GM12878 (cell line): ENCODE measurements around the gene PCSK2. TPM values are rescaled to one million over a fixed set of nuclear protein-coding genes. Genes with fewer than 3 reads are reported as not detected.

Source experiments
- ATAC-seq: fragments of 200-7000 bp; cut with Tn5 transposase; 3 replicates; pipeline ENCODE4 v1.9.1; 2020; ENCODE audit warnings: mild to moderate bottlenecking, moderate library complexity
- BruUV-seq: library from RNA; stranded (reverse); fragments of 400-500 nt; replicated peaks from 2 replicates; lab custom pipeline; 2021; lab: Mats Ljungman, UMichigan
- CTCF ChIA-PET: fragments of 300-600 bp; sonication (Branson Sonifier 250); formaldehyde crosslinking; extraction: SDS; loops from one replicate; lab custom pipeline; 2021; ENCODE audit warnings: inconsistent platforms; lab: Yijun Ruan, JAX
- POLR2A ChIA-PET: fragments of 350-600 bp; formaldehyde crosslinking; extraction: SDS; loops from one replicate; lab custom pipeline; 2021; ENCODE audit warnings: inconsistent platforms; lab: Charles Lee
- RAD21 ChIA-PET: fragments of 300-600 bp; sonication (Branson Sonifier 250); formaldehyde crosslinking; loops from one replicate; lab custom pipeline; 2023; ENCODE audit warnings: antibody characterized with exemption; ENCODE audit not compliant: unreplicated experiment; lab: Charles Lee
- SMC1A ChIA-PET: fragments of 300-600 bp; sonication (Branson Sonifier 250); formaldehyde crosslinking; loops from one replicate; lab custom pipeline; 2023; ENCODE audit not compliant: unreplicated experiment, uncharacterized antibody; lab: Charles Lee
- DNase-seq: peaks from one replicate; pipeline ENCODE4 v3.0.0-alpha.2; 2011; ENCODE audit warnings: low read depth, low spot score
- FAIRE-seq: peaks from 3 replicates; lab custom pipeline; 2011; peaks lifted over from hg19 to GRCh38; lab: Jason Lieb, UNC
- H2AFZ ChIP-seq: 2 replicates; pipeline ENCODE4 v1.6.0; 2011; ENCODE audit warnings: low read depth, low read length, control low read depth; ENCODE audit not compliant: control insufficient read depth
- H3K27ac ChIP-seq: 2 replicates; pipeline ENCODE4 v1.5.1; 2011; ENCODE audit warnings: control low read depth; ENCODE audit not compliant: control insufficient read depth, insufficient read depth
- H3K27me3 ChIP-seq, 2 experiments: replicated peaks in 1 of 2; 2 replicates each; pipeline versions ENCODE4 v1.6.0 to v1.6.1; 2011; ENCODE audit warnings: low read length in 1 of 2; ENCODE audit not compliant: control insufficient read depth in 2 of 2, insufficient read depth in 2 of 2
- H3K36me3 ChIP-seq, 2 experiments: 2 replicates each; pipeline ENCODE4 v1.5.1; 2011; ENCODE audit warnings: low read length in 1 of 2; ENCODE audit not compliant: control insufficient read depth in 2 of 2, insufficient read depth in 2 of 2
- H3K4me1 ChIP-seq: 2 replicates; pipeline ENCODE4 v1.6.1; 2011; ENCODE audit warnings: mild to moderate bottlenecking, low read length, moderate library complexity, mixed read lengths; ENCODE audit not compliant: control insufficient read depth, insufficient read depth
- H3K4me2 ChIP-seq: 2 replicates; pipeline ENCODE4 v1.6.0; 2011; ENCODE audit warnings: control low read depth; ENCODE audit not compliant: control insufficient read depth, insufficient read depth
- H3K4me3 ChIP-seq: fragments of 200-600 bp; sonication (generic); 2 replicates; pipeline ENCODE4 v1.5.1; 2016
- H3K79me2 ChIP-seq: 2 replicates; pipeline ENCODE4 v1.6.0; 2011; ENCODE audit warnings: low read length; ENCODE audit not compliant: control insufficient read depth, insufficient read depth
- H3K9ac ChIP-seq: 2 replicates; pipeline ENCODE4 v1.8.0; 2011; ENCODE audit warnings: low read length, control low read depth, mixed read lengths; ENCODE audit not compliant: control insufficient read depth, insufficient read depth
- H3K9me3 ChIP-seq: replicated peaks from 3 replicates; pipeline ENCODE4 v1.5.1; 2011; ENCODE audit warnings: mild to moderate bottlenecking, low read length; ENCODE audit not compliant: control insufficient read depth, insufficient read depth
- H4K20me1 ChIP-seq: 2 replicates; pipeline ENCODE4 v1.6.0; 2011; ENCODE audit not compliant: control insufficient read depth, insufficient read depth
- ATF2 ChIP-seq: IDR thresholded peaks from 2 replicates; pipeline ENCODE4 v1.6.1; 2012; ENCODE audit warnings: low read length, inconsistent platforms
- ATF3 ChIP-seq: IDR thresholded peaks from 2 replicates; pipeline ENCODE4 v1.6.1; 2011; ENCODE audit warnings: low read depth, mild to moderate bottlenecking, low read length, moderate library complexity, borderline replicate concordance; ENCODE audit errors: extremely low read depth
- DPF2 ChIP-seq: fragments of 450-650 bp; IDR thresholded peaks from 2 replicates; pipeline ENCODE4 v1.6.1; 2017; ENCODE audit warnings: mild to moderate bottlenecking
- FOXK2 ChIP-seq: fragments of 450-650 bp; IDR thresholded peaks from 2 replicates; pipeline ENCODE4 v1.6.1; 2017; ENCODE audit warnings: mild to moderate bottlenecking, moderate library complexity
- GABPA ChIP-seq: IDR thresholded peaks from 2 replicates; pipeline ENCODE4 v1.6.1; 2014; ENCODE audit warnings: antibody characterized with exemption, low read depth, mild to moderate bottlenecking, inconsistent platforms
- IRF3 ChIP-seq: fragments of 450-650 bp; IDR thresholded peaks from 2 replicates; pipeline ENCODE4 v1.6.1; 2014; ENCODE audit warnings: mild to moderate bottlenecking
- MLLT1 ChIP-seq: fragments of 450-650 bp; IDR thresholded peaks from 2 replicates; pipeline ENCODE4 v1.6.1; 2016; ENCODE audit warnings: mild to moderate bottlenecking
- MXI1 ChIP-seq: fragments of 150-350 bp; IDR thresholded peaks from 2 replicates; pipeline ENCODE4 v1.6.1; 2011; ENCODE audit warnings: low read depth, mild to moderate bottlenecking, inconsistent platforms, low read length, improper control_type of control experiment
- NFYA ChIP-seq: IDR thresholded peaks from 2 replicates; pipeline ENCODE4 v1.6.1; 2011; ENCODE audit warnings: low read depth, mild to moderate bottlenecking, low read length, improper control_type of control experiment, borderline replicate concordance
- NKRF ChIP-seq: fragments of 450-650 bp; conservative IDR thresholded peaks from 2 replicates; pipeline ENCODE4 v1.6.1; 2017; ENCODE audit warnings: mild to moderate bottlenecking, moderate library complexity
- RELB ChIP-seq: fragments of 450-650 bp; IDR thresholded peaks from 2 replicates; pipeline ENCODE4 v1.6.1; 2017; ENCODE audit warnings: low read depth, mild to moderate bottlenecking, moderate library complexity
- SP1 ChIP-seq: IDR thresholded peaks from one replicate; pipeline ENCODE4 v1.6.1; 2011; ENCODE audit warnings: low read depth, low read length
- SUPT20H ChIP-seq: IDR thresholded peaks from 2 replicates; pipeline ENCODE4 v1.6.1; 2011; ENCODE audit warnings: low read depth, mild to moderate bottlenecking, low read length, moderate library complexity, borderline replicate concordance; ENCODE audit not compliant: control insufficient read depth
- TCF12 ChIP-seq: IDR thresholded peaks from 2 replicates; pipeline ENCODE4 v1.6.1; 2011; ENCODE audit warnings: low read depth, mild to moderate bottlenecking, low read length
- ZNF217 ChIP-seq: fragments of 450-650 bp; IDR thresholded peaks from 2 replicates; pipeline ENCODE4 v1.6.1; 2017; ENCODE audit warnings: antibody characterized with exemption, mild to moderate bottlenecking
- ZNF622 ChIP-seq: fragments of 450-650 bp; IDR thresholded peaks from 2 replicates; pipeline ENCODE4 v1.6.1; 2017; ENCODE audit warnings: mild to moderate bottlenecking, inconsistent platforms
- WGBS: methylation state at CpG from one replicate; pipeline ENCODE4 v1.1.6; 2016; ENCODE audit warnings: low lambda C conversion rate; ENCODE audit not compliant: insufficient replicate concordance, insufficient coverage; ENCODE audit errors: missing lambda C conversion rate; 5-methylcytosine and 5-hydroxymethylcytosine counted together
- in situ Hi-C: fragments of 300-500 bp; cut with MboI; formaldehyde crosslinking; loops from 9 replicates; pipeline ENCODE4 v1.14.3; 2018; ENCODE audit warnings: mixed read lengths
- intact Hi-C: fragments of 100-400 bp; cut with micrococcal nuclease; formaldehyde crosslinking; loops from one replicate; pipeline ENCODE4 v1.14.2; 2022; ENCODE audit not compliant: unreplicated experiment
- polyA plus RNA-seq, 11 experiments: library from polyadenylated mRNA; depleted of rRNA in 4 of 11; unstranded in 6 of 11; stranded (reverse) in 5 of 11; fragments of >200 nt; fragmentation: Nextera tagmentation in 4 of 11; fragmentation: Illumina TruSeq in 1 of 11; extraction: Ambion mirVana in 4 of 11; extraction: Trizol in 1 of 11; gene quantifications; 1 replicate in 1 of 11; 2 replicates in 10 of 11; pipeline versions ENCODE4 v1.2.1 to v1.2.3, GENCODE V29; 2011 to 2016; ENCODE audit warnings: inconsistent platforms in 2 of 11, missing spikeins in 2 of 11, low read depth in 1 of 11
- total RNA-seq, 4 experiments: library from RNA; depleted of rRNA in 3 of 4; stranded (reverse); fragments of >200 nt in 3 of 4; fragmentation: Illumina TruSeq in 1 of 4; extraction: Trizol in 1 of 4; gene quantifications; 2 replicates each; pipeline versions ENCODE4 v1.2.1 to v1.2.3, GENCODE V29; 2013 to 2021

PCSK2 gene
- total and polyA plus RNA-seq, 10 of the 15 experiments (the other 5 are each of a cell fraction or from before 2014, with no cell fraction given): not detected

DNA sequence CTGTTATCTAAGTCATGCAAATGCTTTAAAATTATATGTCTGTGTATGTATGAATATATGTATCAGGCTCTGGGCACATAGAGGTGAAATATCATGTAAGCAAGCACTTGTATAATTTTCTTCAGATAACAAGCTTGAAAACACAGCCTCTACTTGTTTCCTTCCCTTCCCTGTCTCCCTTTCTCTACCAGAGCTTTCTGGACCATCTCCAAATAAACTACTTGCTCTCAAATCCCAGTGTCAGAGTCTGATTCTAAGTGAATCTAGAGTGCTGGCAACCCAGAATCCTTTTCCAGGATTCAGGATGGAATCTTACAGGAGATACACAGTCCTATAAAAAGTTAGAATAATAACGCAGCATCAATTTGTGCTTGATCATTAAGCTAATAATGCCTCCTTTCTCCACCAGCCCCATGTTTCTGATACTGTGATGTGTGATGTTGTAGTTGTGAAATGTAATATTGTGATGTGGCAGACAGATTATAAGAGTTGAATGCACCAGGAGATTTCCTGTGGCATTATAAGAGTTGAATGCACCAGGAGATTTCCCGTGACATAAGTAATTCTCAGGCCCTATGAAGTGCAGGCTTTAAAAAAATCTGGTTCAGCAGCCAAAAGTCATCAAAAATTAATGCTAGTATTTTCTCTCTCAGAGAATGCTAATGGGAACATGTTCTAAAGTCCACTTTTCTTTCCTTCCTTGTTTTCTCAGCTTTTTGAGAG lies 89.6 kb downstream of the PCSK2 start:
- Histone ChIP-seq H3K4me3 (no peak overlapping the region), H3K36me3 (no peaks in the 10 kb centered on the region), H3K9ac (no peak overlapping the region), H3K4me2 (no peak overlapping the region), H3K27ac (no peak overlapping the region), H4K20me1 (no peaks in the 10 kb centered on the region), H3K4me1 (no peaks in the 10 kb centered on the region), H2AFZ (no peak overlapping the region), H3K9me3 (no peaks in the 10 kb centered on the region), H3K79me2 (no peaks in the 10 kb centered on the region), H3K27me3 (peaks cover 0 to 3% of the 10 kb centered on the region in 2 experiments; a peak in 3 of 4 replicates)
- ATAC-seq (no peak), FAIRE-seq (no peak), DNase-seq (no peak)
- ChIA-PET CTCF (no interaction called here), SMC1A (interaction anchor here (0.5 kb wide), 1 partner anchor 113 kb away, joined by 3 read pairs; no protein-coding TSS in a partner anchor), RAD21 (no interaction called here), POLR2A (no interaction called here)
- intact Hi-C loops: no loop called here
- WGBS: 3% methylated on average over 2 of the region's 2 CpGs
- in situ Hi-C loops: loop anchor here (10.0 kb wide), 1 partner anchor 62 kb away; no protein-coding TSS in a partner anchor
- no TSS peak for BruUV-seq
- TF ChIP-seq RELB (no peak), FOXK2 (no peak), NKRF (no peak), SP1 (no peak), GABPA (no peak), ATF3 (no peak), NFYA (no peak), TCF12 (no peak), ATF2 (no peak), SUPT20H (no peak), MXI1 (no peak), IRF3 (no peak), ZNF217 (no peak), ZNF622 (no peak), MLLT1 (no peak), DPF2 (no peak)
